ENCODE data around the gene KCNQ5.

DNA sequence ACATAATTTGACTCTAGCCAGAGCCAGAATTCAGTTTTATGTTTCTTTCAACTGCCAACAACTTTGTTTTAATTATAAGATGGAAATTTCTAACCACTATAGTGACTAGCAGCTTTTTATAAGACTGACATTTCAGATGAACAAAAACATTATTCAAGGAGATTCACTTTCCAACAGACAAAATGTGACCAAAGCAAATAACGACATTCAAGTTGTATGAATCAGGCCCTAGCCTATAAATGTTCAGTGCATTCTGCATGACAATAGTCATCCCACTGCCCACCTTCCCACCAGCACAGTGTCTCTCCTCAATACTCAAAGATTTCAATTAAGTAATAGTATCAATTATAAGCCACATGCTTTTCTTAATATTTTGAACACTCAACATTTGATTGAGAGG, 402.7 kb downstream of the KCNQ5 start:
- no peak for TF ChIP-seq EZH2 (IDR thresholded peaks at IDR 0.05)
- TF ChIP-seq, protein P1, sequence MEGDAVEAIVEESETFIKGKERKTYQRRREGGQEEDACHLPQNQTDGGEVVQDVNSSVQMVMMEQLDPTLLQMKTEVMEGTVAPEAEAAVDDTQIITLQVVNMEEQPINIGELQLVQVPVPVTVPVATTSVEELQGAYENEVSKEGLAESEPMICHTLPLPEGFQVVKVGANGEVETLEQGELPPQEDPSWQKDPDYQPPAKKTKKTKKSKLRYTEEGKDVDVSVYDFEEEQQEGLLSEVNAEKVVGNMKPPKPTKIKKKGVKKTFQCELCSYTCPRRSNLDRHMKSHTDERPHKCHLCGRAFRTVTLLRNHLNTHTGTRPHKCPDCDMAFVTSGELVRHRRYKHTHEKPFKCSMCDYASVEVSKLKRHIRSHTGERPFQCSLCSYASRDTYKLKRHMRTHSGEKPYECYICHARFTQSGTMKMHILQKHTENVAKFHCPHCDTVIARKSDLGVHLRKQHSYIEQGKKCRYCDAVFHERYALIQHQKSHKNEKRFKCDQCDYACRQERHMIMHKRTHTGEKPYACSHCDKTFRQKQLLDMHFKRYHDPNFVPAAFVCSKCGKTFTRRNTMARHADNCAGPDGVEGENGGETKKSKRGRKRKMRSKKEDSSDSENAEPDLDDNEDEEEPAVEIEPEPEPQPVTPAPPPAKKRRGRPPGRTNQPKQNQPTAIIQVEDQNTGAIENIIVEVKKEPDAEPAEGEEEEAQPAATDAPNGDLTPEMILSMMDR (IDR thresholded peaks at IDR 0.05): no peak
- no peak for TF ChIP-seq EZH2phosphoT487 (IDR thresholded peaks at IDR 0.05)
